Fibroblast of mammary gland (primary cell): ENCODE results near the gene SLC9A3.

ENCODE experiments used
- DNase-seq: peaks from one replicate; pipeline ENCODE4 v3.0.0-alpha.2; 2010; ENCODE audit warnings: low read depth
- H3K4me3 ChIP-seq: 2 replicates; pipeline ENCODE4 v1.5.1; 2011; ENCODE audit warnings: low read depth, mild to moderate bottlenecking, low read length, moderate library complexity; ENCODE audit not compliant: control insufficient read depth
- CTCF ChIP-seq: conservative IDR thresholded peaks from 2 replicates; pipeline ENCODE4 v1.5.1; 2011; ENCODE audit warnings: low read depth, low read length, inconsistent platforms; ENCODE audit not compliant: control insufficient read depth, insufficient read depth

The SLC9A3 gene

DNA sequence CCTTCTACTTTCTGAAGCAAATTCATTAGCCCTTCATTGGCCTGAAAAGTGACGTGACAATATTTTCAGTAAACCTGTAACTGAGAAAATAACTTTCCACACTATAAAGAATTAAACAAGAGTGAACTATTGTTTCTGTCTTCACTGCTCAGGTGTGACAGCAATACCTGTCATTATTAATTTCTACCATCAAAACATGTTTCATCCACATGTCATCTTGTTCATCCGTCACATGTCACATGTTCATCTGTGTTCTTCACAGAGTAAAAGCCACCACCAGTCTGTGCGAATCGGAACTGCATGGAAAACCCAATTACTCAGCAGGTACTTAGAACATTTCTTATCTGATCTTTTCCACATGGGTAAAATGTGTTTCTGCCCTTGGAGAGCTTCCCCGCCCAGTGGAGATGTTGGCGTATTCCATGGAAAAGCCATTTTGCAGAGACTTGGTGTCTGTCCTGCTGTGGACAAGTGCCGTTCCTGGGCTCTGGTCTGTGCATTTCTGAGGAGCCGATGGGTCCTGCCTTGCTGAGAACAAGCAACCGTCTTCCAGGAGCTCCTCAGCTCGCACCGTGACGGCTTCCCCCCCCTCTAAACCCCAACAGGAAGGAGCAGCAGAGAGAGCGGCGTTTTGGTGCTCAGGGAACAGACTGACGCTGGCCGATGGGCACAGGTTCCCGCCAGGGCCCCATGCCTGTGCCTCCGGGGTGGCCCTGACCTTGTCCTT is 91.9 kb downstream of the SLC9A3 start:
- no peak for DNase-seq

GRCh38 chr5:431711-432050 is 92.6 kb downstream of the SLC9A3 start:
- no peak for TF ChIP-seq CTCF
- no peak for DNase-seq
- H3K4me3 ChIP-seq = no peak overlapping the region

More for the DNA sequence above, 91.9 kb downstream of the SLC9A3 start:
- no peak for TF ChIP-seq CTCF
- no peak overlapping the region for H3K4me3 ChIP-seq

DNA sequence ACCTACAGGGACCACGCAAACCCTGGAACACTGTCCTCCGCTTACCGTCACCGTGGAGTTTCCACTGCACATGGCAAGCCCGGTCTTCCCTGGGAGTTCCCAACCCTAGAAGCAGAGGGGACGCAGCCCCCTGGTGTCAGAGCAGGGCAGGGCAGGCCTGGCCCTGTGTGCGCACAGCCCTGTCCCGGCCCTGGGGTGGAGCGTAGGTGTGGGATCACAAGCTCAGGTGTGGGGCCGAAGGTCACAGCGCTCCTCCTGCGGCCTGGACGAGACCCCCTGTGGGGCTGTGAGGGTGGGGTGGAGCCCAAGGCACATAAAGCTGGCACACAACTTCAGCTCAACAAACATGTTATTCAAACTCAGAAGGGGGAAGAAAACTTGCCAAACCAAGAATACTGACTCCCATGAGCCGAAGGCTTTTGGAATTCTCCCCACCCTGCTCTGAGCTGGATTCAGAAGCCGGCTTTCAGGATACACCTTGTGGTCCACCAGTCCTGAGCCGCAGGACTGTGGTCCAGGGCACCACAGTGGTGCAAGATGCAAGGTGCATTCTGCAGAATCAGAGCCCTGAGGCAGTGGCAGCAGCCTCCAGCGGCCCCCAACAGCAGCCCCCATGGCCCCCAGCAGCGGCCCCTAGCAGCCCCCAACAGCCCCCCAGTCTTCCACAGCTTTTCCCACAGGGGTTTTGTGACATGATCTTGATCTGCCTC is 93.1 kb downstream of the SLC9A3 start:
- DNase-seq = peak; percentile 45
- no peak overlapping the region for H3K4me3 ChIP-seq
- TF ChIP-seq CTCF = peak; percentile 71

- no peak overlapping the region for H3K4me3 ChIP-seq
- no peak for TF ChIP-seq CTCF
- DNase-seq = no peak
Observed at GRCh38 chr5:430214-430925, 93.9 kb downstream of the SLC9A3 start.

DNA sequence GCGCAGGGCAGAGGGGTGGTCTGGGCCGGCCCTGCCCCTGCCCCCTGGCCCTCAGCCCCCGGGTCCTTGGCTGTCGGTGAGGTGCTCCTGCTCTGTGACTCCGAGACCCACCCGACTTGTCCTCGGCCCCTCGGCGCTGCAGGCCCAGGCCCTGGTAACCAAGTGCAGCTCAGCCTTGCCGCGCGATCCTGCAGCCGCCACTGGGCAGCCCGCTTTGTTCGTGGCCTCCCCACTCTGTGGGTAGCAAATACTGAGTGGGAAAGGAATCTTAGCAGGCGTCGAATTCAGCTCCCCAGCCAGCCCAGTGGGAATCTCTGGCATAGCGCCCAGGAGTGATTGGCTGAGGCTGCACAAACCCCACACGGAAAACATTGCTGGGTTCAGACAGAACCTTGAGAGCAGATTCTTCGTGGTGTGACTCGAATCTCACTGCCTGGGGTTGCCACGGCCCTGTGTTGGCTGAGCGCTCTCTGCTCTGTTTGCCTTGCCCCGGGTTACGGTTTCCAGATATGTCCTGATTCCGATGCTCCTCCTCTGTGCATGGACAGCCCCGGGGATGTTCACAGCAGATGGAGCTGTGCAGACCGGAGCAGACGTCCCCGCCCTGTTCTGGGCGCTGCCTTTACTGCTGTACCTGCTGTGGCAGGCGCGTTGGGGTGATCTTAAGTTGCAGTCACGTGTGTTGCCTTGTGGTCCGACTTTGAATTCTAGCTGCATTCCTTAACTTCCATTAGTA is 94.6 kb downstream of the SLC9A3 start:
- TF ChIP-seq CTCF = no peak
- peak; percentile 37 for DNase-seq
- no peak overlapping the region for H3K4me3 ChIP-seq

DNA sequence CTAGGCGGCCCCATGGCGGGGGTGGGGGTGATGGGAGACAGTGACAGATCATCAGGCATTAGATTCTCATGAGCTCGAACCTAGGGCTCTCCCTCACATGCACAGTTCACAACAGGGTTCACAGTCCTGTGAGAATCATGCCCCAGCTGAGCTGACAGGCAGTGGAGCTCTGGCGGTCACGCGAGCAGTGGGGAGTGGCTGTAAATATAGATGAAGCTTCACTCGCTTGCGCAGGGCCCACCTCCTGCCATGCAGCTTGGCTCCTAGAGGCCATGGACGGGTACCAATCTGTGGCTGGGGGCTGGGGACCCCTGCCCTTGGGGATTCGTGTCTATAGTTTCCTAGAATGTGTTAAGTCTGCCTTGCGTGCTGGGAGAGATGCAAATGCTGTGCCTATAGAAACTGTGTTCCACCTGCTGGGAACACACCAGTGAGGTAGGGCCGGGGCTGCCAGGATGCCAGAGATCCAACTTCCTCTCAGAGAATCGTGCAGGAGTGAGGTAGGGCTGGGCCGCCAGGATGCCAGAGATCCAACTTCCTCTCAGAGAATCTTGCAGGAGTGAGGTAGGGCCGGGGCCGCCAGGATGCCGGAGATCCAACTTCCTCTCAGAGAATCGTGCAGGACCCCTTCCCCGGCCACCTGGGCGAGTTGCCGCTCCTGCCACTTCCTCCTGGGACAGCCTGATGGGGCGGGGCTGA is 95.3 kb downstream of the SLC9A3 start:
- no peak for TF ChIP-seq CTCF
- DNase-seq = no peak
- no peak overlapping the region for H3K4me3 ChIP-seq
